Epithelial cell of esophagus (primary cell): ENCODE measurements around the gene CPA4.
A peak's percentile ranks its signal among the peaks of the same experiment; 100 is the strongest.

ENCODE experiments used
- DNase-seq: peaks from one replicate; pipeline ENCODE4 v3.0.0; 2010; ENCODE audit warnings: low read depth
- H3K4me3 ChIP-seq: 2 replicates; pipeline ENCODE4 v1.5.1; 2011; ENCODE audit warnings: mild to moderate bottlenecking, low read length, control low read depth
- CTCF ChIP-seq: IDR thresholded peaks from 2 replicates; pipeline ENCODE4 v1.5.1; 2011; ENCODE audit warnings: low read depth, mild to moderate bottlenecking, low read length, control low read depth, inconsistent platforms; ENCODE audit not compliant: insufficient read depth; ENCODE audit errors: missing control alignments

Gene CPA4

GRCh38 chr7:130365088-130365487, 72.1 kb downstream of the CPA4 start:
- no peak for DNase-seq
- no peak for TF ChIP-seq CTCF
- no peak overlapping the region for H3K4me3 ChIP-seq

- no peak overlapping the region for H3K4me3 ChIP-seq
- TF ChIP-seq CTCF = no peak
- DNase-seq = peak; percentile 74
These were observed 72.8 kb downstream of the CPA4 start for GRCh38 chr7:130365511-130366441.

- DNase-seq = peak; percentile 14
- no peak for TF ChIP-seq CTCF
- H3K4me3 ChIP-seq = no peak overlapping the region
These were observed 73.6 kb downstream of the CPA4 start for GRCh38 chr7:130366564-130366963.

GRCh38 chr7:130367088-130367755, 74.3 kb downstream of the CPA4 start:
- no peak for DNase-seq
- no peak for TF ChIP-seq CTCF
- no peak overlapping the region for H3K4me3 ChIP-seq

- no peak for DNase-seq
- no peak overlapping the region for H3K4me3 ChIP-seq
- TF ChIP-seq CTCF = no peak
These were observed 75.1 kb downstream of the CPA4 start for GRCh38 chr7:130367836-130368746.

GRCh38 chr7:130369110-130369711, 76.2 kb downstream of the CPA4 start:
- DNase-seq = peak; percentile 39

More at GRCh38 chr7:130369110-130369711, 76.2 kb downstream of the CPA4 start:
- TF ChIP-seq CTCF = no peak
- H3K4me3 ChIP-seq = no peak overlapping the region
